ENCODE results near the gene CWH43.
A peak's percentile ranks its signal among the peaks of the same experiment; 100 is the strongest.
"Not testable (repeated sequence)": the region's sequence is repeated elsewhere in the genome, so short reads cannot be mapped to it uniquely, and the experiment has no call there.

The CWH43 gene

DNA sequence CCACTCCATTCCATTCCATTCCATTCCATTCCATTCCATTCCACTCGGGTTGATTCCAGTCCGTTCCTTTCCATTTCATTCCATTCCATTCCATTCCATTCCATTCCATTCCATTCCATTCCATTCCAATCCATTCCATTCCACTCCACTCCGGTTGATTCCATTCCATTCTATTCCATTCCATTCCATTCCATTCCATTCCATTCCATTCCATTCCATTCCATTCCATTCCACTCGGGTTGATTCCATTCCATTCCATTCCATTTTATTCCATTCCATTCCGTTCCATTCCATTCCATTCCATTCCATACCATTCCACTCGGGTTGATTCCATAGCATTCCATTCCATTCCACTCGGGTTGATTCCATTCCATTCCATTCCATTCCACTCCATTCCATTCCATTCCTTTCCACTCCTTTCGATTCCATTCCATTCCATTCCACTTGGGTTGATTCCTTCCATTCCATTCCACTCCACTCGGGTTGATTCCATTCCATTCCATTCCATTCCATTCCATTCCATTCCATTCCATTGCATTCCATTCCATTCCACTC is 116.3 kb downstream of the CWH43 start:
- H3K9me3 ChIP-seq (replicated peaks in 1 of 2; ENCODE audit: control insufficient read depth in 2 of 2, insufficient read depth in 1 of 2, low read depth in 1 of 2, low read length in 2 of 2): peaks cover 4 to 25% of the 10 kb centered on the region in 2 donors
- H4K91ac ChIP-seq (ENCODE audit: low read depth, low read length, poor library complexity): not testable (repeated sequence)

DNA sequence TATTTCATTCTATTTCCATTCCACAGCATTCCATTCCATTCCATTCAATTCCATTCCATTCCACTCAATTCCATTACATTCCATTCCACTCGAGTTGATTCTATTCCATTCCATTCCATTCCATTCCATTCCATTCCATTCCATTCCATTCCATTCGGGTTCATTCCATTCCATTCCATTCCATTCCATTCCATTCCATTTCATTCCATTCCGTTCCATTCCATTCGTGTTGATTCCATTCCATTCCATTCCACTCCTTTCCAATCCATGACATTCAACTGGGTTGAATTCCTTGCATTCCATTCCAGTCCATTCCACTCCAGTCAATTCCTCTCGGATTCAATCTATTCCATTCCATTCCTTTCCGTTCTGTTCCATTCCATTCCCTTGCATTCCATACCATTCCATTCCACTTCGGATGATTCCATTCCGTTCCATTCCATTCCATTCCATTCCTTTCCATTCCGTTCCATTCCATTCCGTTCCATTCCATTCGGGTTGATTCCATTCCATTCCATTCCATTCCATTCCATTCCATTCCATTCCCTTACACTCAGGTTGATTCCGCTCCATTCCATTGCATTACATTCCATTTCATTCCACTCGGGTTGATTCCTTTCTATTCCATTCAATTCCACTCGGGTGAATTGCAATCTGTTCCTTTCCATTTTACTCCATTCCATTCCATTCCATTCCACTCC is 117.5 kb downstream of the CWH43 start:
- H4K8ac ChIP-seq (ENCODE audit: low read depth, low read length); H4K91ac ChIP-seq (ENCODE audit: low read depth, low read length, poor library complexity): not testable (repeated sequence)
- no CpG with 5 or more reads among the region's 14 CpGs for WGBS, 2 donors (ENCODE audit: extremely low coverage in 2 of 2, insufficient read length in 2 of 2, insufficient replicate concordance in 1 of 2)

More for the DNA sequence above, 116.3 kb downstream of the CWH43 start:
- not testable (repeated sequence) for H2BK5ac ChIP-seq (ENCODE audit: low read length); H2BK120ac ChIP-seq (ENCODE audit: low read depth, low read length); H3K36me3 ChIP-seq (replicated peaks in 1 of 2; ENCODE audit: control insufficient read depth in 2 of 2, insufficient read depth in 2 of 2, low read length in 2 of 2); H3K79me1 ChIP-seq (ENCODE audit: low read depth, low read length); H3K4me1 ChIP-seq (ENCODE audit: control insufficient read depth in 2 of 2, insufficient read depth in 1 of 2, low read depth in 1 of 2, low read length in 2 of 2); H3K27me3 ChIP-seq (ENCODE audit: control insufficient read depth in 3 of 3, insufficient read depth in 3 of 3, low read depth in 1 of 3, low read length in 3 of 3); H3K23ac ChIP-seq (ENCODE audit: low read depth, low read length, poor library complexity); H2AK5ac ChIP-seq (ENCODE audit: low read depth, low read length); H2AFZ ChIP-seq (ENCODE audit: low read length); H3K4me2 ChIP-seq (ENCODE audit: insufficient read depth, low read length, poor library complexity, severe bottlenecking); H4K8ac ChIP-seq (ENCODE audit: low read depth, low read length); H3K9ac ChIP-seq (ENCODE audit: low read depth, low read length, poor library complexity); H2BK15ac ChIP-seq (ENCODE audit: low read length); H3K14ac ChIP-seq (ENCODE audit: low read length); H3K18ac ChIP-seq (ENCODE audit: low read length); H2BK12ac ChIP-seq (ENCODE audit: low read length); H3K4me3 ChIP-seq (ENCODE audit: low read length in 2 of 2); H3K27ac ChIP-seq (replicated peaks; ENCODE audit: low read length); DNase-seq (ENCODE audit: low spot score); H3K4ac ChIP-seq (ENCODE audit: low read length)
- no CpG with 5 or more reads among the region's 9 CpGs for WGBS, 2 donors (ENCODE audit: extremely low coverage in 2 of 2, insufficient read length in 2 of 2, insufficient replicate concordance in 1 of 2)

DNA sequence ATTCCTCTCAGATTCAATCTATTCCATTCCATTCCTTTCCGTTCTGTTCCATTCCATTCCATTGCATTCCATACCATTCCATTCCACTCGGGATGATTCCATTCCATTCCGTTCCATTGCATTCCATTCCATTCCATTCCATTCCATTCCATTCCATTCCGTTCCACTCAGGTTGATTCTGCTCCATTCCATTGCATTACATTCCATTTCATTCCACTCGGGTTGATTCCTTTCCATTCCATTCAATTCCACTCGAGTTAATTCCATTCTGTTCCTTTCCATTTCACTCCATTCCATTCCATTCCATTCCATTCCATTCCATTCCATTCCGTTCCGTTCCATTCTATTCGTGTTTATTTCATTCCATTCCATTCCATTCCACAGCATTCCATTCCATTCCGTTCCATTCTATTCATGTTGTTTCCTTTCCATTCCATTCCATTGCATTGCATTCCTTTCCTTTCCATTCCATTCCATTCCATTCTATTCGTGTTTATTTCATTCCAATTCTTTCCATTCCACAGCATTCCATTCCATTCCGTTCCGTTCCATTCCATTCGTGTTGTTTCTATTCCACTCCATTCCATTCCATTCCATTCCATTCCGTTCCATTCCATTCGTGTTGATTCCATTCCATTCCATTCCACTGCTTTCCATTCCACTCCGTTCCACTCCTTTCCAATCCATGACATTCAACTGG is 118.3 kb downstream of the CWH43 start:
- peak; percentile 59 for DNase-seq (ENCODE audit: low spot score)
- H2BK12ac ChIP-seq (ENCODE audit: low read length); H3K9ac ChIP-seq (ENCODE audit: low read depth, low read length, poor library complexity); H3K79me1 ChIP-seq (ENCODE audit: low read depth, low read length); H3K4me1 ChIP-seq (ENCODE audit: control insufficient read depth in 2 of 2, insufficient read depth in 1 of 2, low read depth in 1 of 2, low read length in 2 of 2); H3K23ac ChIP-seq (ENCODE audit: low read depth, low read length, poor library complexity); H2BK120ac ChIP-seq (ENCODE audit: low read depth, low read length); H3K27ac ChIP-seq (replicated peaks; ENCODE audit: low read length); H3K18ac ChIP-seq (ENCODE audit: low read length); H3K4me2 ChIP-seq (ENCODE audit: insufficient read depth, low read length, poor library complexity, severe bottlenecking); H2BK15ac ChIP-seq (ENCODE audit: low read length); H2AFZ ChIP-seq (ENCODE audit: low read length); H3K4ac ChIP-seq (ENCODE audit: low read length); H3K4me3 ChIP-seq (ENCODE audit: low read length in 2 of 2); H4K8ac ChIP-seq (ENCODE audit: low read depth, low read length); H4K91ac ChIP-seq (ENCODE audit: low read depth, low read length, poor library complexity); H3K14ac ChIP-seq (ENCODE audit: low read length); H2BK5ac ChIP-seq (ENCODE audit: low read length); H3K36me3 ChIP-seq (replicated peaks in 1 of 2; ENCODE audit: control insufficient read depth in 2 of 2, insufficient read depth in 2 of 2, low read length in 2 of 2); H3K27me3 ChIP-seq (ENCODE audit: control insufficient read depth in 3 of 3, insufficient read depth in 3 of 3, low read depth in 1 of 3, low read length in 3 of 3); H2AK5ac ChIP-seq (ENCODE audit: low read depth, low read length): not testable (repeated sequence)
- WGBS, 2 donors (ENCODE audit: extremely low coverage in 2 of 2, insufficient read length in 2 of 2, insufficient replicate concordance in 1 of 2): 93 to 100% methylated on average over 2 to 9 of the region's 17 CpGs
- peaks cover 4 to 30% of the 10 kb centered on the region in 2 donors for H3K9me3 ChIP-seq (replicated peaks in 1 of 2; ENCODE audit: control insufficient read depth in 2 of 2, insufficient read depth in 1 of 2, low read depth in 1 of 2, low read length in 2 of 2)

More for the DNA sequence above, 117.5 kb downstream of the CWH43 start:
- H2AFZ ChIP-seq (ENCODE audit: low read length); H3K4ac ChIP-seq (ENCODE audit: low read length); H3K23ac ChIP-seq (ENCODE audit: low read depth, low read length, poor library complexity); H3K36me3 ChIP-seq (replicated peaks in 1 of 2; ENCODE audit: control insufficient read depth in 2 of 2, insufficient read depth in 2 of 2, low read length in 2 of 2); H3K4me3 ChIP-seq (ENCODE audit: low read length in 2 of 2); H2BK5ac ChIP-seq (ENCODE audit: low read length); H3K14ac ChIP-seq (ENCODE audit: low read length); H3K4me2 ChIP-seq (ENCODE audit: insufficient read depth, low read length, poor library complexity, severe bottlenecking); H3K79me1 ChIP-seq (ENCODE audit: low read depth, low read length); H3K27me3 ChIP-seq (ENCODE audit: control insufficient read depth in 3 of 3, insufficient read depth in 3 of 3, low read depth in 1 of 3, low read length in 3 of 3); H3K27ac ChIP-seq (replicated peaks; ENCODE audit: low read length); DNase-seq (ENCODE audit: low spot score); H2BK12ac ChIP-seq (ENCODE audit: low read length); H3K9ac ChIP-seq (ENCODE audit: low read depth, low read length, poor library complexity); H2AK5ac ChIP-seq (ENCODE audit: low read depth, low read length); H3K4me1 ChIP-seq (ENCODE audit: control insufficient read depth in 2 of 2, insufficient read depth in 1 of 2, low read depth in 1 of 2, low read length in 2 of 2); H2BK120ac ChIP-seq (ENCODE audit: low read depth, low read length); H2BK15ac ChIP-seq (ENCODE audit: low read length); H3K18ac ChIP-seq (ENCODE audit: low read length): not testable (repeated sequence)
- H3K9me3 ChIP-seq (replicated peaks in 1 of 2; ENCODE audit: control insufficient read depth in 2 of 2, insufficient read depth in 1 of 2, low read depth in 1 of 2, low read length in 2 of 2): peaks cover 4 to 30% of the 10 kb centered on the region in 2 donors

DNA sequence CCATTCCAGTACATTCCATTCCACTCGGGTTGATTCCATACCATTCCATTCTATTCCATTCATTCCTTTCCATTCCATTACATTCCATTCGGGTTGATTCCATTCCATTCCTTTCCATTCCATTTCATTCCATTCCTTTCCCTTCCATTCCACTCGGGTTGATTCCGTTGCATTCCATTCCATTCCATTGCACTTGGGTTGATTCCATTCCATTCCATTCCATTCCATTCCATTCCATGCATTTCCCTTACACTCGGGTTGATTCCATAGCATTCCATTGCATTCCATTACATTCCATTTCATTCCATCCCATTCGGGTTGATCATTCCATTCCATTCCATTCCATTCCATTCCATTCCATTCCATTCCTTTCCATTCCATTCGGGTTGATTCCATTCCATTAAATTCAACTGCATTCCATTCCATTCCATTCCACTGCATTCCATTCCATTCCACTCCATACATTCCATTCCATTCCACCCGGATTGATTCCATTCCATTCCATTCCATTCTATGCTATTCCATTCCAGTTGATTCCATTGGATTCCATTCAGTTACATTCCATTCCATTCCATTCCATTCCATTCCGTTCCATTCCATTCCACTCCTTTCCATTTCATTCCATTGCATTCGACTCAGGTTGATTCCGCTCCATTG is 119.3 kb downstream of the CWH43 start:
- peaks cover 0 to 27% of the 10 kb centered on the region in 2 donors for H3K9me3 ChIP-seq (replicated peaks in 1 of 2; ENCODE audit: control insufficient read depth in 2 of 2, insufficient read depth in 1 of 2, low read depth in 1 of 2, low read length in 2 of 2)
- H3K27ac ChIP-seq (replicated peaks; ENCODE audit: low read length); H3K36me3 ChIP-seq (replicated peaks in 1 of 2; ENCODE audit: control insufficient read depth in 2 of 2, insufficient read depth in 2 of 2, low read length in 2 of 2); H2BK5ac ChIP-seq (ENCODE audit: low read length); H3K23ac ChIP-seq (ENCODE audit: low read depth, low read length, poor library complexity); H2AK5ac ChIP-seq (ENCODE audit: low read depth, low read length); H2BK120ac ChIP-seq (ENCODE audit: low read depth, low read length); H3K4me1 ChIP-seq (ENCODE audit: control insufficient read depth in 2 of 2, insufficient read depth in 1 of 2, low read depth in 1 of 2, low read length in 2 of 2); H2BK15ac ChIP-seq (ENCODE audit: low read length); H2BK12ac ChIP-seq (ENCODE audit: low read length); H3K79me1 ChIP-seq (ENCODE audit: low read depth, low read length); H3K18ac ChIP-seq (ENCODE audit: low read length); H3K4ac ChIP-seq (ENCODE audit: low read length); H3K4me3 ChIP-seq (ENCODE audit: low read length in 2 of 2); H3K27me3 ChIP-seq (ENCODE audit: control insufficient read depth in 3 of 3, insufficient read depth in 3 of 3, low read depth in 1 of 3, low read length in 3 of 3); H3K9ac ChIP-seq (ENCODE audit: low read depth, low read length, poor library complexity); H2AFZ ChIP-seq (ENCODE audit: low read length); H4K91ac ChIP-seq (ENCODE audit: low read depth, low read length, poor library complexity); H4K8ac ChIP-seq (ENCODE audit: low read depth, low read length); H3K4me2 ChIP-seq (ENCODE audit: insufficient read depth, low read length, poor library complexity, severe bottlenecking); H3K14ac ChIP-seq (ENCODE audit: low read length): not testable (repeated sequence)
- 100% methylated on average over 1 of the region's 11 CpGs; no CpG with 5 or more reads in 1 of the 2 donors for WGBS, 2 donors (ENCODE audit: extremely low coverage in 2 of 2, insufficient read length in 2 of 2, insufficient replicate concordance in 1 of 2)
- DNase-seq (ENCODE audit: low spot score): peak; percentile 58
